Activated T-cell treated with anti-CD3 and anti-CD28 coated beads, Interleukin-2, amount 50 U/mL, for 1 hour (primary cell): ENCODE results near the gene C1orf21.

Source experiments
- DNase-seq: peaks from one replicate; pipeline ENCODE4 v3.0.0-alpha.2; 2020

C1orf21 gene

GRCh38 chr1:184563308-184563707 lies 176.5 kb downstream of the C1orf21 start:
- no peak for DNase-seq

GRCh38 chr1:184567009-184567408 lies 180.2 kb downstream of the C1orf21 start:
- no peak for DNase-seq

DNA sequence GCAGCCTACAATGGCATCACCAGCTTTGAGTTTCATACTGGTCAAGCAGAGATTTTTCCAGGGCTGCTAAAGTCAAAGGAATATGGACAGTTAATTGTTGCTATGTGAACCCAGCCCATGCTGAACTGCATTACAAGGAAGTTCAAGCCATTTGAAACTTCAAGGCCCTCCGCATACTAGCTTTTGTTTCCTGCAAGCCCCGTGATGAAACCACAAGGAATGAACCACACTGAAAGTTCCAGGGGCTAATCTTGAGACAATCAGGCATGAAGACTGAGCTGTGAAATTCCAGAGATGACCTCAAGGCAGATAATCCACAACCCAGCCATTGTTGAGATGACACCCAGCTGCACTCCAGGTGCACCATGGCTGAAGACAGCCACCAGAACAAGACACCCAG lies 180.8 kb downstream of the C1orf21 start:
- no peak for DNase-seq

DNA sequence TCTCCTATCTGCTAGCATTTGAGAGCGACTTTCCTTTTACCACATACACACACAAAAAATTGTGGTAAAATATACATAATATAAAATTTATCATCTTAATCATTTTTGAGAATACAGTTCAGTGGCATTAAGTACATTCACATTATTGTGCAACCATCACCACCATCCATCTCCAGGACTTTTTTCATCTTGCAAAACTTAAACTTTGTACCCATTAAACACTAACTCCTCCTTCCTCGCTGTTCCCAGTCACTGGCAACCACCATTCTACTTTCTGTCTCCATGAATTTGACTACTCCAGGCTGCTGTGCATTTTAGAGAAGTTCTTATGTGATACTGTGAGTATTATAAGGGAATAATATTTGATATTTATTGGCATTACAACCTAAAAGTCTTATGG lies 181.3 kb downstream of the C1orf21 start:
- no peak for DNase-seq

GRCh38 chr1:184569106-184569505 lies 182.3 kb downstream of the C1orf21 start:
- no peak for DNase-seq

DNA sequence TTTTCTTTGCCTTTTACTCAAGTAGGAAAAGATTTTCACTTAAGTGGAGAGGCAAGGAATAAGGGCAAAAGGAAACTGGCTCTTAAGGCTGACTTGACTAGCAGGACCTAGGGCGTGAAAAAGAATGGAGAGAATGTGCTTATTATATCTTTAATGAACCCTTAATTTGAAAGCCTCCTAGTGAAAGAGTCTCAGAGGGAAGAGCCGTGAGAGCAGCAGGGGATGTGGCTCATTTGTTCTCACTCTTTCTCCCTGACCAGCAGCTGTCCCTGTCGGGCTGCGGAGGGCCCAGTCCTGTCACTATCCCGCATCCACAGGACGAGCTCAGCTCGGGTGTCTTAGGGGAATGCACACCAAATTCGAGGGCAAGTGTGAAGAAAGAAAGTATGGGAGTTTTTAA lies 187.8 kb downstream of the C1orf21 start:
- no peak for DNase-seq

DNA sequence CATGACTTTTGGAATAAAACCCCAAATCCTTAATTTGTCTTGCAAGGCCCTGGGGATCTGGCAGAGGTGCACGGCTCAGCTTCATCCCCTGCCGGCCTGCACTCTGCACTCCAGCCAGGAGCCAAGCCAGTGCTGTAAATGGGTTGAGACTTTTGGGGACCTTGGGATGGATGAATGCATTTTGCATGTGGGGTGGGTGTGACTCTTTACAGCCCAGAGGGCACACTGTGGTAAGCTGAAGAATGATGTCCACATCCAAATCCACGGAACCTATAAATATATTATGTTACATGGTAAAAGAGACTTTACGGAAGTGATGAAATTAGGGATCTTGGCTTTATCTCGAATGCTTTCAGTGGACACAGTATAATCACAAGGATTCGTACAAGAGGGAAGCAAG lies 190.0 kb downstream of the C1orf21 start:
- no peak for DNase-seq

GRCh38 chr1:184577319-184577718 lies 190.5 kb downstream of the C1orf21 start:
- no peak for DNase-seq

DNA sequence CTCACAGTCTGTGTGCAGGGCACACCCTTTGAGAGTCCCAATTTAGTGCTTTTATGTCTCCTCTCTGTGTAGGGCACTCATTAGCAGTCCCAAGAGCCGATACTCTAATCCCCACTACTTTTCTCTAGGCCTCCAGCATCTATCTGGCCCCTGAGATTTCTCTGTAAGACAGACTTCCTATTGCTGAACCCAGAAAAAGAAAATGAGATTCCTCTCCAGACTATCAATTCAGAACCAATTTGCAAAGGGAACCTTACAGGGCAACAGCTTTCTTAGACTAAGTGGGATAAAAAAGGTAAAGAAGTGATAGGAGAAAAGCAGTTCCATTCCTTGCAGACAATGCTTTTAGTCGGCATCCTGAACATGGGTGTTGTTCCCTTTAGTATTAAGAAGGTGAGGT lies 195.6 kb downstream of the C1orf21 start:
- DNase-seq: no peak

DNA sequence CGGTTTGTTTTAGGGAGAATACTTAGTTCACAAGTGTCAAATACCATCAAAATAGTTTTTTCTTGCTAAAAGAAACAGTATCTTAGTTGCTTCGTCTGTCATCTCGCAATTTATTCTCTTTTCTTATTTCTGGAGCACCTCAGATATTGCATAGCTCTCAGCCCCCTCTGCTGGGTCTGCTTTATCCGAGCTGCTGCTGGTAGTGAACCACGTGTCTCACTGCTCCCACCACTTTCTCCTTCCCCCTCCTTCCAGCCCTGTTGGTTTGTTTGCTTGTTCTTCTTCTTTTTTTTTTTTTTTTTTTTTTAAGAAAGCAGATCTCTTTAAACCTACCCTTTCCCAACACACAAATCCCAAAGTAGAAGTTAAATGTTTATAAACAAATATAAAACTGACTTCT lies 197.0 kb downstream of the C1orf21 start:
- no peak for DNase-seq

- DNase-seq: no peak
These were observed 201.9 kb downstream of the C1orf21 start for GRCh38 chr1:184588701-184589100.

- DNase-seq: no peak
These were observed 203.4 kb downstream of the C1orf21 start for GRCh38 chr1:184590163-184590750.

GRCh38 chr1:184593597-184593996 lies 206.8 kb downstream of the C1orf21 start:
- no peak for DNase-seq

- no peak for DNase-seq
These were observed 208.8 kb downstream of the C1orf21 start for GRCh38 chr1:184595596-184595995.

- no peak for DNase-seq
These were observed 210.3 kb downstream of the C1orf21 start for GRCh38 chr1:184596950-184597645.

GRCh38 chr1:184597650-184598357 lies 211.0 kb downstream of the C1orf21 start:
- no peak for DNase-seq

DNA sequence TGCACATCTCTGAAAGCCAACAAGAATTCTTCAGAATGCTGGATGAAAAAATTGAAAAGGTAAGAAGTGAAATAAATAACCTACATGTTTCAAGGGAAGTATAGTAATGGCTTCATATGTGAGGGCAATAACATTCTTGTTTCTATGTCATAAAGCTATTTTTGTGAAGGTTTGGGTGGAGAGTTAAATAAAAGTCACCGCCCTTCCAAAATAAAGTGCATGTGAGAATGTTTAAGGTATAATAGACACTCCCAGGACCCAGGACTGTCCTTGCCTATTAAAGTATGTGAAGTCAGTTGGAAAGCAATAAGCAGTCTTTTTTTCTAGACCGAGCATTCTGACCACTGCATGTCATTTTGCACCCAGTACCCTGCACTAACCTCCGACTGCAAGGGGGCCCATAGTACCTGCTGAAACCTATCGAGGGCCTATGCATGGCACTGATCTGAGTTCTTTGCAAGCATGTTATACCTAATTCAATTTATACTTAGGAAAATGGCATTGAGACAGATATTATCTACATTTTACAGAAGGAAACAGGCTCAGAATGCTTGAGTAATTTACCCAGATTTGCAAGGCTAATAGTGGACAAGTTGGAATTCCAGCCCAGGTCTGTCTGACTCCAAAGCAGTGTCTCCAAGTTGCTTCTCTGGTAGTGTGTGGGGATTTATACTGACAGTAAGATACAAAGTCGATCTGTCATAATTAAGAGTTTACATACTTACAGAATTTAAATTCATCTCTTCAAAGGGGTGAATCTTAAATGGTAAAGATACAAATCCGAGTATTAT lies 211.8 kb downstream of the C1orf21 start:
- no peak for DNase-seq

GRCh38 chr1:184604152-184604900 lies 217.5 kb downstream of the C1orf21 start:
- no peak for DNase-seq

- no peak for DNase-seq
These were observed 219.1 kb downstream of the C1orf21 start for GRCh38 chr1:184605941-184606340.

- DNase-seq: no peak
These were observed 220.0 kb downstream of the C1orf21 start for GRCh38 chr1:184606786-184607185.

DNA sequence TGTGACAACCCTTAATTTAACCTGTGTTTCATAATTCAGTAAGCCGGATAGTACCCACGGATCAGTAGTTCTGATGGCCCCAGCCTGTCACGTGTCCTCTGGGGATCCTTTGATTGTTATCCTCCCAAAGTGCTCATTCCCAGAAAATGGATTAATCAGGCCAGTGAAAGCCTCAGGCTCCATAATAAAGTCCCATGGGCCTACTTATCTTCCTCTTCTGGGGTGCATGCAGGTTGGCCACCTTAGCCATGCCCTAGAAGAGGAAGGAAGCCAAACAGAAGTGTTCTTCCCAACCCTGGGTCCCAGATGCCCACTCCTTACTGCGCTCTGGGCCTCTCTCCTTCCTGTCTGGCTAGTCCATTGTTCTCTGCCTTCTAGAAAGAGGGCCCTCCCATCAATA lies 221.8 kb downstream of the C1orf21 start:
- DNase-seq: no peak

- no peak for DNase-seq
These were observed 222.2 kb downstream of the C1orf21 start for GRCh38 chr1:184608990-184609389.
